SKM-1 treated with dmso at 0.1 percent for 144 hours (cell line): ENCODE measurements around the gene MLLT3.
"Not testable (repeated sequence)": the region's sequence is repeated elsewhere in the genome, so short reads cannot be mapped to it uniquely, and the experiment has no call there.

ENCODE experiments used
- DNase-seq: peaks from one replicate; lab custom pipeline; 2025; ENCODE audit not compliant: unreplicated experiment; lab: John Stamatoyannopoulos, UW

Gene MLLT3

DNA sequence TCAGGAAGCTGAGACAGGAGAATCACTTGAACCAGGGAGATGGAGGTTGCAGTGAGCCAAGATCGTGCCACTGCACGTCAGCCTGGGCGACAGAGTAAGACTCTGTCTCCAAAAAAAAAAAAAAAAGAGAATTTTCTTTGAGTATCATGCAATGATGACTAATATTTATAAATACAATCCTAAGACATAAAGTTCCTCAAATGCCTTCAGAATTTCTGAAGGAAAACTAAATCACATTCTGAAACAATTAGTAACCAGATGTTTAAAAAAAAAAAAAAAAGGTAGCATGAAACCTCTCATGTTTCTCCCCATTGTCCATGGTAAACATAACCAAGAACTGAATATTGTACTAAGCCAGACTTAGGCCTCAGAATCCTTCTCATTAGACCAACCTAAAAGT, 23.1 kb downstream of the MLLT3 start:
- no peak for DNase-seq

DNA sequence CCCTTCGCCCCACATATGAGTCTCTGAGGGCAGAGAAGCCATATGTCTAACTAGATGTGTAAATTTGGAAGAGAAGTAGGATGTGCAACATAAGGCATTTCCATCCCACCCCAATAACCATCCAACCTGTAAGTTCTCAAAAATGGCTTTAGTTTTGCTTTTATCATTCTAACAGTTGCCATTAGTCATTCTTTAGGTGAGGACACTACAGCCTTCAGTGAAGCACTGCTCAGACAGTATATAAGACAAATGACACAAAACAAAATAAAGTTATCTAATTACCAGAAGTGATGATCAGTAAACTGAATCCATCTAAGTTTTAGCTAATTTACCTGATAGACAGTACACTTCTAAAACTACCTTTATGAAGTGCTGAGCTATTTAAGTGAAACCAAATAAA, 23.9 kb downstream of the MLLT3 start:
- DNase-seq: no peak

DNA sequence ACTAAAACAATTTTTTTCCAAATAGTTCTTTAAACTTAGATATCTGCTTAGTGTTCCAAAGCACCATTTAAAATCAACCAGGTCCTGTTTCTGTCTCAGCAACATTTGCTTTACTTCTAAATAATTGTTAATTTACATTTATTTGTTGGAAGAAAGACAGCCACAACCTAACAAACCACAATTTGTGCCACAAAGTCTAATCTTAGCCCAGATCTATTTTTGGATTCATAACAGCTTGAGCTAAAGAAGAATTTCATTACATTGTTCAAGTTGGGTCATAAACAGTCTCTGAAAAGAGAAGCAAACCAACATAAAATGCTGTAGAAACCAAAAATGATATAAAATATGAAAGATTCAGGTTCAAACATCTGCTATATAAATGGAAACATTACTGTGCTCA, 24.4 kb downstream of the MLLT3 start:
- no peak for DNase-seq

DNA sequence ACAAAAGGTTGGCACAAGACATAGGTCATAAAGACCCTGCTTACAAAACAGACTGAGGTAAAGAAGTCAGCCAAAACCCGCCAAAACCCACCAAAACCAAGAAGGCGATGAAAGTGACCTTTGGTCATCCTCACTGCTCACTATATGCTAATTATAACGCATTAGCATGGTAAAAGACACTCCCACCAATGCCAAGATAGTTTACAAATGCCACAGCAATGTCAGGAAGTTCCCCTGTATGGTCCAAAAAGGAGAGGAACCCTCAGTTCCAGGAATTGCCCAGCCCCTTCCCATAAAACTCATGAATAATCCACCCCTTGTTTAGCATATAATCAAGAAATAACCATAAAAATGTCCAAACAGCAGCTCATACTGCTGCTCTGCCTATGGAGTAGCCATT, 27.7 kb downstream of the MLLT3 start:
- no peak for DNase-seq

DNA sequence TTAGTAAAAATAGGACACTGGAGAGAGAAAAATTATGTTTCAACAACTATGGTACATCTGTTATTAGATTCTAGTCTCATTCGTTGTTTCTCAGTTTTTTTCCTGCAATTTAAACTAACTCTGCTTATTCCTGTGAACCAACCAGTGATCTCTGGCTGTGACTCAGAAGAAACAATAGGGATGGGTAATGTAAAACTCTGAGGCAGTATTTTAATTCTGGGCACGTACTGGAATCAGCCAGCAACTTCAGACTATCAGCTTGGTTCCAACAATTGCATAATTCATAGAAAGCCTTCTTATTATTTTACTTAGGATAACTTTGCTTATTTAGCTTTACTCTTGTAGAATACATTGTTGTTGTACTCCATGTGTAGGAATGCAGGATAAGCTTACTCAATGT, 28.8 kb downstream of the MLLT3 start:
- DNase-seq: no peak

DNA sequence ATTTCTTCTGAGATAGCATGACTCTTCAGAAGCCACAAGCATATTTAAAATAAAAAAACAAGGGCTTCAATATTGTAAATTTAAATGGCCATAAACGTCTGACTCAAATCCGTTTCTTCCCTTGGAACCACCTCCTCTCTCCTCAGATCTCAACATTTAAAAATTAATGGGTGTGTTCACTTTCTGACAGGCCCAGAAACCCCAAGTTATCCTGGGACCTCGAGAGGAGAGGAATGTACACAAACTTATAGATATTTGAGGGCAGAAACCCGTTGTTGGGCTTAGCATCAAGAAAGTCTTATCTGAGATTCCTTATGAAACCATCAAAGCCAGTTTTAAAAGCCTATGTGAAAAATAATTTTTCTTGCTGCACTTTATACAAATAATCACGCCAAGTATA, 29.2 kb downstream of the MLLT3 start:
- no peak for DNase-seq

DNA sequence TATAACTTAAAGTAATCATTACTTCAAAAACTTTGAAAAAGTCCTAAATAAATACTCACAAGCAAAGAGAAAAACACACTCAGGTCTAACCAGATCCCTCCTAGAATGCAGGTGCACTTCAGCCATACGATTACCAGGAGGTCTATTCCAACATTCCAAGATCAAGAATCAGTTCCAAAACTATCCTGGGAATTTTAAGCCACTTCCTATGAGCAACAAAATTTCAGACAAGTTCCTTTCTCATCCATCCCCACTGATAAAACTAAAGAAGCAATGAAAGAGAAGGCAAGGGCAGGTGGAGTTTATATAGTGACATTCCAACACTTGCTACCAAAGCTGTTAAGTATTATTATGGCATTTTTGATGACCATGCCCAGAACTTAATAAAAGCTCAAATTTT, 29.6 kb downstream of the MLLT3 start:
- DNase-seq: no peak

DNA sequence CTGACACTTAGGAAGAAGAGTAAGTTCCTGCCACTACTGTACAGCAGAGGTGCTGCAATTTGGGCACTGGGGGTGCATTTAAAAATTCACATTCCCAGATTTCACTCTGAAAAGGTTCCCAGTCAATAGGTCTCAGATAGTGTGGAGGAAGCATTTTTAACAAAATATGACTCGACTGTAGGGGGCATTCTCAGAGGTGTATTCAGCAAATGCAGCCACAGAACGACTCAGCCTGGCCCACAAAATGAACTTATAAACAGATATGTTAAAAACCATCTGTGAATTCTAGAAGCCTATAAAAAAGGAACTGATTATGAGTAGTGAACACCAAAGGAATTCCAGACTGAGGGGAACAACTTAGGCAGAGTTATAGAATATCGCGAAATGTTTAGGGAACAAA, 31.1 kb downstream of the MLLT3 start:
- no peak for DNase-seq

DNA sequence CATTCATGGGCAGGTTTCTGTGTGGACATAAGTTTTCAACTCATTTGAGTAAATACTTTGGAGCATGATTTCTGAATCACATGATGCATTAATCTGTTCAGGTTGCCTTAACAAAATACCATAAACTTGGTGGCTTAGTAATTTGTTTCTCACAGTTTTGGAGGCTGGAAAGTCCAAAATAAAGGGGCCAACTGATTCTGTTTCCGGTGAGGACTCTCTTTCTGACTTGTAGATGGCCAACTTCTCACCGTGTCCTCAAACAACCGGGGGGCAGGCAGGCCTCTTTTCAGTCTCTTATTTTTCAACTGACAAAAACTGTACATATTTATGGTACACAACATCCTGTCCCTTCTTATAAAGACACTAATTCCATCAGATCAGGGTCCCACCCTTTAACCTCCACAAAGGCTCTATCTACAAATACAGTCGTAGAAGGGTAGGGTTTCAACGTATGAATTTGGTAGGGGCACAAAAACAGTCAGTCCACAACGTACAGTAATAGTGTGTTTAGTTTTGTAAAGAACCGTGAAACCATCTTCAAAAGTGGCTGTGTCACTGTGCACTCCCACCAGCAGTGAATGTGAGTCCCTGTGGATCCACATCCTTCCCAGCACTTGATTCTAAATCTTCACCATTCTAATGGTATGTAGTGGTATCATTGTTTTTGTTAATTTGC, 37.2 kb downstream of the MLLT3 start:
- no peak for DNase-seq

DNA sequence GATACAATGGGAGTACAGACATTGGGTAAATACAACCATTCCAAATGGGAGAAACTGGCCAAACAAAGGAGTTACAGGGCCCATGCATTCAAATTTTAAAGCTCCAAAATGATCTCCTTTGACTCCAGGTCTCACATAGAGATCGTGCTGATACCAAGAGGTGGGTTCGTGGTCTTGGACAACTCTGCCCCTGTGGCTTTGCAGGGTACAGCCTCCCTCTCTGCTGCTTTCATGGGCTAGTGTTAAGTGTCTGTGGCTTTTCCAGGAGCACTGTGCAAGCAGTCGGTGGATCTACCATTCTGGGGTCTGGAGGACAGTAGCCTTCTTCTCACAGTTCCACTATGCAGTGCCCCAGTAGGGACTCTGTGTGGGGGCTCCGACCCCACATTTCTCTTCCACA, 39.2 kb downstream of the MLLT3 start:
- DNase-seq: not testable (repeated sequence)

DNA sequence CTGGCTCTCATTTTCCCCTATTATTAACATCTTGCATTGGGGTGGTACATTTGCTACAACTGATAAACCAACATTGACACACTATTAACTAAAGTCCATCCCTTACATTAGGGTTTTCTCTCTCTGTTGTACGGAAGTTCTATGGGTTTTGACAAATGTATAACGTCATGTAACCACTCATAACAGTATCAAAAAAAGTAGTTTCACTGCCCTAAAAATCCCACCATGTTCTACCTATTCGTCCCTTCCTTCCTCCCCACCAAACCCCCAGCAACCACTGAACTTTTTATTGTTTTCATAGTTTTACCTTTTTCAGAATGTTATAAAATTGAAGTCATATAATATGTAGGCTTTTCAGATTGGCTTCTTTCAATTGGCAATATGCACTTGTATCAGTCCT, 40.1 kb downstream of the MLLT3 start:
- DNase-seq: no peak

DNA sequence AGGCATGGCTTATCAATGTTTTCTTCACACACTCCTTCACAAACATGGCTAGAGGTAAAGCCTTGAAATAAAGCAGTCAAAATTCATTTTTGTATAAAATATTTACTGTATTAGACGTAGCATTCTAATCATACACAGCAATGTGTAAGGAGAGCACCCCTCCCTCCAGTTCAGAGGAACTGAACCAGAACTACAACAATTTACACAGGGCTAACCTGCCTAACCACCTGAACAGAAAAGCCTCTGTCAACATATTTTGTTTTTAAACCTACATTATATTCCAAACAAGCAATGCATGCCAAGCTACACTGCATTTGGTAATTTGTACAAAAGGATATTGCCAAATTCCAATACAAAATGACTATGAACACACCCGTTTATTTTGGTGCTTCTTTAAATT, 41.6 kb downstream of the MLLT3 start:
- no peak for DNase-seq

DNA sequence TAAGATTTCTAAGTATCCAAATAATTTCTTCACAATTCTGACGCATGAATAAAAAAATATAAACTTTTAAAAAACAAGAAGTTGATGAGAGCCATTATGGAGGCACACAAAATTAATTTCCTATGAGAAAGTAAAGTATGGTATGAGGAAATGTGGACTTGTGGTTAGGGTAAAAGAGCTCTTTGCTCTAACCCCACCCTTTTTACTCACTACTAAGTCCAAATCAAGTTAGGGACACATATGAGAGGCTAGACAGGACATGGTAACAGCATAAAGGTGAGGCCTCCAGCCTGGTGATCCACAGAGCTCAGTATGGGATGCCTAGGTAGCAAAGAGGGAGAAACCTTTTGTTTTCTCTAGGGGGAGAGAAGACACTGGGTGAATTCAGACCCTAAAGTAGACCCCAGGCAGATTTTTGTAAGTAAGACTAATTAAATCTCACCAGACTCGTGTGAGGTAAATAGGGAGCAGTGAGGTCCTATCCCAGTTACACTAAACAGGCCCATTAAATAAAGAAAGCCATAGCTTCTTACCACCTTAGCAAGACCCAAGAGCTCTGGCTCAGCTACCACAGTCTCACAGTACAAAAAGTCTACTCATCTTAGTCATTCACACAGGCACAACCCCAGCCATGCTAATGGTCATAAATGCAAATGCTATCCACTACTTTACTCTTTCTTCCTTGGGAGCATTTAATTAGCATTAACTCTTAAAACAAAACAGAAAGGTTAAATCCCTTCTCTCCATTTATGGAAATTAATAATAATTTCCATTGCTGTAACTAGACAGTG, 42.6 kb downstream of the MLLT3 start:
- DNase-seq: no peak

DNA sequence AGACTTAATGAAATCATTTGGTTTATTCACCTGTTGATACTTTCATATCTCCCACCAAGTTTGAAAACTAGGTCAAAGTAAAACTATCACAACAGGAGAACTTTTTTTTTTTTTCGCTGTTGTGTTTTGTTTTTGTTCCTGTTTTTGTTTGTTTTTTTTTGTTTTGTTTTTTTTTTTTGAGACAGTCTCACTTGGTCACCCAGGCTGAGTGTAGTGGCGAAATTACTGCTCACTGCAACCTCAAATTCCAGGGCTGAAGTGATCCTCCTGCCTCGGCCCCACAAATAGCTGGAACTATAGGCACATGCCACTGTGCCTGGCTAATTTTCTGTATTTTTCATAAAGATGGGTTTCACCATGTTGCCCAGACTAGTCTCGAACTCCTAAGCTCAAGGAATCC, 49.3 kb downstream of the MLLT3 start:
- no peak for DNase-seq

DNA sequence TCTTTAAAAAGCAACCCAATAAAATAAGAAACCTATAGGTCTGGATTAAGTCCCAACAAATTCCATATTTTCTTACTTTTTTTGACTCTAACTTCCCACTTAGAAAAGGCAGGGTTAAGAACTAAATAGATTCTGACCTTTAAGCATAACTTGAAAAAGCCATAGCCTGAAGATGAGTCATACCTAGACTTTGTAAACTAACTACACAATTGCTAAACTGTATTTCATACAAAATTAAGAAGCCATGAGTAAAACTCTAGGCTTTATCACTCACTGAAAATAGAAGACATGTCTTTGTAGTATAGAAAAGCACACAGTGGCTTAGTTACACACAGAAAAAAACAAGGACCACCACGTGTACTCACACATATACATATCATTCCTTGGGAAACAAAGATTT, 51.5 kb downstream of the MLLT3 start:
- no peak for DNase-seq

DNA sequence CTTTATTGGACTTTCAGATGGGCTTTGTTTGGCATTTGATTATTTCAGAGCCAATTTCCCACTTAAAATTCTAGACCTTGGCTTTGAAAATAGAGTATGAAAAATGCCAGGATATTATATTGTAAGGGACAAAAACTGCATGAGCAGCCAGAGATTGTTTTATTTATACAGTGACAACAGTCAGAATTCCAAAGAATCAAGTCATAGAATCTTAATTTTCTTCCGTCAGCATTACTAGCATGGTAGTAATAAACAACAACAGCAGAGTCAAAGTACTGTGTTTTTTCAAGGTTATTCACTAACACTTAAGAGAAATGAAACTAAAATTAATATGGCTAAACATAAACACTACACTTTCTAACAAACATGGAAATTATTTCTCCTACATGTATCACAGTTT, 52.2 kb downstream of the MLLT3 start:
- DNase-seq: no peak

DNA sequence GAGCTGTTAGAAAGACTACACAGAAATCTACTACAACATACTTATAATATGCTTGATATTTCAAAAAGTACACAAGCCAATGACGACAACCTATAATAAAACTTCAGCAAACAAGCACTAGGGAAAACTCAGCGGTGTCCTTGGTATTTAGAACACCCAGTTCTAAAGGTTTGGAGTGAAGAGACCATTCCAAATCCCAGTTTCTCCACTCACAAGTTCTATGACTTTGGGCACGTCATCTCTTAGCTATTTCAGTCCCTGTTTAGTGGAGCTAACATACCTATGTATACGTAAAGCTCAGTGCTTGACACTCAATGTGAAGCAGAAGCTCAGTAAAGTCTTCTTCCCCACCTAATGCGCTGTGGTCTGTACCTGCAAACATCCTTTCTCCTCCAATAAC, 52.8 kb downstream of the MLLT3 start:
- no peak for DNase-seq

DNA sequence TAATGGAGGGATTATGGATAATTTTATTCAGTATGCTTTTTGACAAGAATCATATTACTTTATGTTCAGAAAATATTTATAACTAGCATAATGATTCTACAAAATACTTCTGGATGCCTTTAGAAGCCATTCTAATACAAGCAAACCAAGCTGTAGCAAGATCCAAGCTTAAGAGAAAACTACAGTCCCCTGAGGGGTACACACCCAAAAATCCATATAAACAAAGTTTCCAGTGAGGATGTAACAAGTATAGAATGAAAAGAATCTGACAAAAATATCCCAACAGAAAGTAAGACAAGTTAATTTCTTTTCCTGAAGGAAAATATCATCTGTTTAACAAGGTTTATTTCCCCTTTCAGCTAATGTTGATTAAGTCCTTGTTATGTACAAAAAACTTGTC, 53.9 kb downstream of the MLLT3 start:
- DNase-seq: no peak

DNA sequence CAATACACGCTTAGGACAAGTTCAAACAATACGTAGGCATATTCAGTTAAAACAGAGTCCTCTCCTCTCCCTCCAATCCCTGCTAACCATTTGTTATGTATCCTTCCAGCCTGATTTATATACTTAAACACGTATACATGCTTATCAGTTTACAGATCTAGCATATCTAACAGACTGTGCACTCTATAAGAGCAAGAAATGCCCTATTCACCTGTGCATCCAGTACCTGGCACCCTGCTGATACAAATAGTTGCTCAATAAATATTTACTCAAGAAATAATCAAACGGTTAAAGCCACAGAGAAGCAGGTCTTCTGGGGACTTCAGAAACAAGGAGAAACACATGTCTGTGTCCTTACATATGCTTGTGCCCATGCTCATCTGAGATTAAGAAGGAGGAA, 55.9 kb downstream of the MLLT3 start:
- DNase-seq: no peak

DNA sequence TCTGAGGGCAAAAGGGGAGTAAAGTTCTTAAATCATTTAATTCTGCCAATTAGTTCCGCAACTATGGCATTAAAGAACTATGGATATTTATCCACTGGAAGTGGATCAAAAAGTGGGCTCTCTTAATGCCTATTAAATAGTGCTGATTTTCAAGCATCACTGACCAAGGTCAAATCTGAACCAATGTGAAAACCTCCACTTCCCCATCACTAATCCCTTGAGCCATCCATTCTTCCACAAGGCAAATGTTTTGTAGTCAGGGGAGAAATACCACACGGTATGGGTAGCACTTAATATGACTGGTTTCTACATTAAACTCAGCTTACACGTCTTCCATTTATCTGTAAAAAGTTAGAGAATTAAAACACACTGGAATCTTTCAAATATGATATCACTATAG, 57.6 kb downstream of the MLLT3 start:
- no peak for DNase-seq

DNA sequence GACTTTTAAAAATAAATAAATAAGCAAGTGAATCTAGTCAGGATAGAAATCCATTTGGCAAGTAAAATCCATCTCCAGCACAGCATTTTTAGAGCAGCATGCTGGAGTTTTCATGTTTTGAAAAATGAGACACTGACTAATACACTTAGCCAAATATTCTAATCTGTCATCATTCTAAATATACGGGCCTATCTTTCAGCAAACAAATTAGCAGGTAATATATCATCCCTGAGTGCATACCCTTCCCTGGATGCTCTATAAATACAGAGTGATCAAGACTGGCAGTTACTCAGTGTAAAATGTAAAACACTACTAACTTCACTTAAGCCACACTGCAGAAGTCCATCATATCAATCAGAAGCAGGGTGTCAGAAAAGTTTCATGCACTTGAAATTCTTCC, 58.4 kb downstream of the MLLT3 start:
- DNase-seq: no peak

DNA sequence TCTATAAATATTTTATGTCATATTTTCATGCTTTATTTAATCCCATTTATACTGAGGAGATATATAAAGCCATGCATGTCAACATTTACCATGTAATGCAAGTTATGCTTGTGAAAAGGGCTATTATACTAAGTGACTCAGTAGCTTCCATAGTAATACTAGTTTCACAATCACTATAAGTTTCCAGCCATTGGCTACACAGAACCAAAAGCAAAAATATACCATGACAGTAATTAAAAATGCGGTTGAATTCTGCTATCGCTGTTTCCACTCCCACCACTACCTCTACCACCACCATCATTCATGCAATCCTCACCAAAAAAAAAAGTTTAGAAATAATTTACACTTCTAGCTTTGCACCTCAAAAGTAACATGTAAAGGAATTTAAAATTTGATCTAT, 60.2 kb downstream of the MLLT3 start:
- DNase-seq: no peak

DNA sequence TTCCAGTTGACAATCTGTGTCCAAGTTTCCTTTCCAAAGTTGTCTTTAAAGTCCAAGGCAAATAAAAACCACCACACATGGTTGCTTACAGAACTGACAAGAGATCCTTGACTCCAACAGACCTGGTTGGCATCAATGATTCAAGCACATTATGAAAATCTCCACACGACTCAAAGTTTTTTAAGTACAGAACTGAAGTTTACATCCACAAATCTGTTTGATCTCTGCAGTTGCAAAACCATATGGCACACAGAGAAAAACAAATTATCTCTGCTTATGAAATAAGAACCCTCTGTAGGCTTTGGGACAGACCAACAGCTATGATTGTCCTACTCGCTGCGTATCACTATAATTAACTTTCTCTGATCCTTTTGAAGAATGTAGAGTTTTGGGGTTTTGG, 60.8 kb downstream of the MLLT3 start:
- DNase-seq: no peak
